AG09309 (cell line): ENCODE data around the gene VIM.
A peak's percentile ranks its signal among the peaks of the same experiment; 100 is the strongest.

ENCODE experiments used
- DNase-seq: peaks from one replicate; pipeline ENCODE4 v3.0.0-alpha.2; 2010; ENCODE audit warnings: low read depth
- H3K4me3 ChIP-seq: 2 replicates; pipeline ENCODE4 v1.5.1; 2011; ENCODE audit warnings: mild to moderate bottlenecking, low read depth, low read length, moderate library complexity; ENCODE audit not compliant: control insufficient read depth
- TF ChIP-seq, protein P1 (sequence below): IDR thresholded peaks from 2 replicates; pipeline ENCODE4 v1.5.1; 2011; ENCODE audit warnings: mild to moderate bottlenecking, low read depth, low read length, inconsistent platforms; ENCODE audit not compliant: insufficient read depth, control insufficient read depth; ENCODE audit errors: missing control alignments

The VIM gene

DNA sequence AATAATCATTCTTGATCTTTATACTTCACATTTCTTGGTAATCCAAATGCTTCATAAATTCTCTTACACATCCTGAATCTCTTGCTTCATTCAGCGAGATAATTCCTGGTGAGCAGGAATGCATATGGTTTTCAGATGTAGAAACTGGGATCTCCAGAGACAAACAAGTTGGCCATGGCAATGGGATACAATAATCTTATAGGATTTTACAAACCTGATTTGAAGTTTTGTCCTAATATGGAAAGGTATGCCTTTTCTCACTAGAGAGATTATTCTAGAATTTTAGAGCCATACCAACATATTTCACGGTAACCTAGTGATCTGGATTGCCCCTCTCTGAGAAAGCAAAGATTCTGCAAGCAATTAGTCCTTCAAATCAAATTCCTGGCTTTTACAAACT, 13.5 kb upstream of the VIM start:
- TF ChIP-seq, protein P1, sequence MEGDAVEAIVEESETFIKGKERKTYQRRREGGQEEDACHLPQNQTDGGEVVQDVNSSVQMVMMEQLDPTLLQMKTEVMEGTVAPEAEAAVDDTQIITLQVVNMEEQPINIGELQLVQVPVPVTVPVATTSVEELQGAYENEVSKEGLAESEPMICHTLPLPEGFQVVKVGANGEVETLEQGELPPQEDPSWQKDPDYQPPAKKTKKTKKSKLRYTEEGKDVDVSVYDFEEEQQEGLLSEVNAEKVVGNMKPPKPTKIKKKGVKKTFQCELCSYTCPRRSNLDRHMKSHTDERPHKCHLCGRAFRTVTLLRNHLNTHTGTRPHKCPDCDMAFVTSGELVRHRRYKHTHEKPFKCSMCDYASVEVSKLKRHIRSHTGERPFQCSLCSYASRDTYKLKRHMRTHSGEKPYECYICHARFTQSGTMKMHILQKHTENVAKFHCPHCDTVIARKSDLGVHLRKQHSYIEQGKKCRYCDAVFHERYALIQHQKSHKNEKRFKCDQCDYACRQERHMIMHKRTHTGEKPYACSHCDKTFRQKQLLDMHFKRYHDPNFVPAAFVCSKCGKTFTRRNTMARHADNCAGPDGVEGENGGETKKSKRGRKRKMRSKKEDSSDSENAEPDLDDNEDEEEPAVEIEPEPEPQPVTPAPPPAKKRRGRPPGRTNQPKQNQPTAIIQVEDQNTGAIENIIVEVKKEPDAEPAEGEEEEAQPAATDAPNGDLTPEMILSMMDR: no peak
- DNase-seq: no peak
- H3K4me3 ChIP-seq: peak overlapping the region; percentile 34

GRCh38 chr10:17214971-17215781, 12.9 kb upstream of the VIM start:
- peak; percentile 97 for DNase-seq
- TF ChIP-seq, protein P1: no peak
- peak overlapping the region; percentile 34 for H3K4me3 ChIP-seq

- no peak for DNase-seq
- no peak overlapping the region for H3K4me3 ChIP-seq
- TF ChIP-seq, protein P1: no peak
These were observed 12.3 kb upstream of the VIM start for GRCh38 chr10:17215782-17216122.

GRCh38 chr10:17216217-17216900, 11.7 kb upstream of the VIM start:
- TF ChIP-seq, protein P1: no peak
- H3K4me3 ChIP-seq: no peak overlapping the region
- peak; percentile 99 for DNase-seq

DNA sequence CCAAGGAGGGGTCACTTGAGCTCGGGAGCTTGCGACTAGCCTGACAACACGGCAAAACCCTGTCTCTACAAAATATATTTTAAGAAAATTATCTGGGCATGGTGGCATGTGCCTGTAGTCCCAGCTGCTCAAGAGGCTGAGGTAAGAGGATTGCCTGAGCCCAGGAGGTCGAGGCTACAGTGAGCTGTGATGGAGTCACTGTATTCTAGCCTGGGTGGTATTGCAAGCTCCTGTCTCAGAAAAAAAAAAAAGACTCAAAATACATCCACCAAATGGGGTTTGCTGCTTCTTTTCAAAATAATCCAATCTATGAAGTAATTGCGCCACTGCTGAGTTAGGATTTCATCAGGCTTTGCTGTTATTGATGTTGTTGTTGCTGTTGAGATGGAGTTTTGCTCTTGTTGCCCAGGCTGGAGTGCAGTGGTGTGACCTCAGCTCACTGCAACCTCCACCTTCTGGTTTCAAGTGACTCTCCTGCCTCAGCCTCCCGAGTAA, 11.1 kb upstream of the VIM start:
- no peak overlapping the region for H3K4me3 ChIP-seq
- no peak for DNase-seq
- TF ChIP-seq, protein P1: no peak

DNA sequence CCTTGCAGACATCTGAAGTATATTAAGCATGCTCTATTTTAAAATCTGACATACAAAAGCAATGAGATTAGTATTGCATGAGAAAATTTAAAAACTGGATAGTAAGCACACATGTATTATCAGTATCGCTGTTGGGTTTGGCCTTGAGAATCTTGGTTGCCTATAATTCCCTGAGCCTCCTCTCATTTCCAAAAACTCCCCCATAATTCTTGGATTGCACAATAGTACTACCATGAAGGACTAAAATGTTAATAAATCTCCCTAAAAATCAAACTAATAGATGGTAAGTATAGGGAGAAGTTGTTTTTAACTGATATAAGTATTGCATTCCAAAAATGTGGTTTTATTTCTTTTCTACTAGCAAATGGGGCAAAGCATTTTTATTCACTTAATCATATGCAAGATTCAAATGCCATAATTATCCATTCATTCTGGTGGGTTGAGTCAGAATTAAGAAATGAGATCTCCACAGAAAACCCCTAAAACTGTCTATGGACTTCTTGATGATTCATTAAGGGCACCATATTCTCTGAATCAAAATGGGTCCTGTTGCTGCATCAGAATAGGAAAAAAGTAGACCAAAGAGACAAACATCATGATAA, 10.3 kb upstream of the VIM start:
- TF ChIP-seq, protein P1: no peak
- peak; percentile 87 for DNase-seq
- H3K4me3 ChIP-seq: no peak overlapping the region
